Measurements from ENCODE around the gene ETV6.

ETV6 gene

GRCh38 chr12:11859705-11860425 is 210.4 kb downstream of the ETV6 start:
- no peak for DNase-seq (ENCODE audit: low spot score)

GRCh38 chr12:11861155-11861863 is 211.8 kb downstream of the ETV6 start:
- DNase-seq (ENCODE audit: low spot score) = no peak

- no peak for DNase-seq (ENCODE audit: low spot score)
These were observed 212.6 kb downstream of the ETV6 start for GRCh38 chr12:11861864-11862600.

GRCh38 chr12:11862798-11863197 is 213.3 kb downstream of the ETV6 start:
- DNase-seq (ENCODE audit: low spot score) = peak; percentile 80

- peak; percentile 53 for DNase-seq (ENCODE audit: low spot score)
These were observed 214.0 kb downstream of the ETV6 start for GRCh38 chr12:11863478-11863906.

GRCh38 chr12:11863988-11864387 is 214.5 kb downstream of the ETV6 start:
- DNase-seq (ENCODE audit: low spot score) = peak; percentile 35

- DNase-seq (ENCODE audit: low spot score) = no peak
These were observed 216.3 kb downstream of the ETV6 start for GRCh38 chr12:11865824-11866223.

GRCh38 chr12:11868027-11868426 is 218.6 kb downstream of the ETV6 start:
- no peak for DNase-seq (ENCODE audit: low spot score)

- DNase-seq (ENCODE audit: low spot score) = no peak
These were observed 219.9 kb downstream of the ETV6 start for GRCh38 chr12:11869406-11869805.

GRCh38 chr12:11870041-11870451 is 220.6 kb downstream of the ETV6 start:
- no peak for DNase-seq (ENCODE audit: low spot score)

- no peak for DNase-seq (ENCODE audit: low spot score)
These were observed 222.6 kb downstream of the ETV6 start for GRCh38 chr12:11872055-11872454.

- DNase-seq (ENCODE audit: low spot score) = no peak
These were observed 226.0 kb downstream of the ETV6 start for GRCh38 chr12:11875414-11875935.

GRCh38 chr12:11876307-11876706 is 226.8 kb downstream of the ETV6 start:
- no peak for DNase-seq (ENCODE audit: low spot score)

- no peak for DNase-seq (ENCODE audit: low spot score)
These were observed 227.8 kb downstream of the ETV6 start for GRCh38 chr12:11877102-11877826.

GRCh38 chr12:11877869-11878780 is 228.7 kb downstream of the ETV6 start:
- peak; percentile 92 for DNase-seq (ENCODE audit: low spot score)

GRCh38 chr12:11879306-11879705 is 229.8 kb downstream of the ETV6 start:
- no peak for DNase-seq (ENCODE audit: low spot score)

- DNase-seq (ENCODE audit: low spot score) = no peak
These were observed 230.9 kb downstream of the ETV6 start for GRCh38 chr12:11880381-11880780.

GRCh38 chr12:11881835-11882234 is 232.4 kb downstream of the ETV6 start:
- no peak for DNase-seq (ENCODE audit: low spot score)

- DNase-seq (ENCODE audit: low spot score) = no peak
These were observed 233.0 kb downstream of the ETV6 start for GRCh38 chr12:11882301-11883019.

GRCh38 chr12:11884116-11884515 is 234.6 kb downstream of the ETV6 start:
- DNase-seq (ENCODE audit: low spot score) = no peak
